H1 (cell line): ENCODE data around the gene MBP. TPM values are rescaled to one million over a fixed set of nuclear protein-coding genes. Genes with fewer than 3 reads are reported as not detected.
A peak's percentile ranks its signal among the peaks of the same experiment; 100 is the strongest.

Source experiments
- CTCF ChIA-PET: fragments of 300-600 bp; sonication (Branson Sonifier 250); formaldehyde crosslinking; loops from one replicate; lab custom pipeline; 2021; ENCODE audit not compliant: partially characterized antibody; lab: Charles Lee
- POLR2A ChIA-PET: fragments of 300-600 bp; sonication (Branson Sonifier 250); formaldehyde crosslinking; loops from one replicate; lab custom pipeline; 2021; ENCODE audit warnings: inconsistent platforms; ENCODE audit not compliant: partially characterized antibody; lab: Charles Lee
- DNase-seq, 2 experiments: peaks; one replicate each; pipeline versions ENCODE4 v3.0.0 to v3.0.0-alpha.2; 2010 to 2022; ENCODE audit warnings: low spot score in 2 of 2, low read depth in 1 of 2, mixed read lengths in 1 of 2
- FAIRE-seq: peaks from 2 replicates; lab custom pipeline; 2011; peaks lifted over from hg19 to GRCh38; lab: Jason Lieb, UNC
- H2AFZ ChIP-seq: 2 replicates; pipeline ENCODE4 v1.8.1; 2012; ENCODE audit warnings: low read length, inconsistent platforms
- H2AK5ac ChIP-seq: 2 replicates; pipeline ENCODE4 v1.6.1; 2013; ENCODE audit warnings: low read depth, low read length
- H2BK120ac ChIP-seq: replicated peaks from 2 replicates; pipeline ENCODE3; 2013; ENCODE audit warnings: low read depth, low read length, inconsistent platforms
- H2BK12ac ChIP-seq: 2 replicates; pipeline ENCODE4 v1.6.1; 2013; ENCODE audit warnings: low read depth, low read length
- H2BK15ac ChIP-seq: 2 replicates; pipeline ENCODE4 v1.6.1; 2013; ENCODE audit warnings: low read length
- H2BK20ac ChIP-seq: 2 replicates; pipeline ENCODE4 v1.6.1; 2013; ENCODE audit warnings: low read length
- H2BK5ac ChIP-seq: 2 replicates; pipeline ENCODE4 v1.6.1; 2013; ENCODE audit warnings: low read depth, low read length
- H3K14ac ChIP-seq: 2 replicates; pipeline ENCODE4 v1.6.1; 2013; ENCODE audit warnings: inconsistent platforms; ENCODE audit not compliant: insufficient read length
- H3K18ac ChIP-seq: 2 replicates; pipeline ENCODE4 v1.6.1; 2013; ENCODE audit warnings: low read length; ENCODE audit errors: extremely low read depth
- H3K23ac ChIP-seq: 2 replicates; pipeline ENCODE4 v1.6.1; 2013; ENCODE audit warnings: inconsistent platforms; ENCODE audit not compliant: insufficient read length
- H3K23me2 ChIP-seq: 2 replicates; pipeline ENCODE4 v1.6.1; 2013; ENCODE audit warnings: low read depth, low read length
- H3K27ac ChIP-seq: 2 replicates; pipeline ENCODE4 v1.6.1; 2011; ENCODE audit warnings: low read depth, low read length, inconsistent platforms
- H3K27me3 ChIP-seq, 4 experiments: replicated peaks in 1 of 4; 1 replicate in 1 of 4; 2 replicates in 3 of 4; pipeline versions ENCODE4 v1.6.1 to v1.8.1; 2011 to 2013; ENCODE audit warnings: low read length in 3 of 4, mild to moderate bottlenecking in 3 of 4, inconsistent platforms in 2 of 4, mixed read lengths in 2 of 4, moderate library complexity in 1 of 4; ENCODE audit not compliant: control insufficient read depth in 3 of 4, insufficient read depth in 3 of 4; ENCODE audit errors: extremely low read depth in 1 of 4
- H3K36me3 ChIP-seq, 4 experiments: 2 replicates each; pipeline versions ENCODE4 v1.6.1 to v1.8.1; 2011 to 2013; ENCODE audit warnings: mild to moderate bottlenecking in 4 of 4, low read length in 3 of 4, moderate library complexity in 2 of 4, control low read depth in 1 of 4, inconsistent platforms in 1 of 4; ENCODE audit not compliant: insufficient read depth in 4 of 4, control insufficient read depth in 2 of 4
- H3K4ac ChIP-seq: replicated peaks from 2 replicates; pipeline ENCODE3; 2013; ENCODE audit warnings: low read length, low read depth, mixed read lengths, inconsistent platforms; ENCODE audit not compliant: insufficient read length
- H3K4me1 ChIP-seq, 4 experiments: replicated peaks in 1 of 4; 1 replicate in 1 of 4; 2 replicates in 3 of 4; pipeline versions ENCODE4 v1.6.1 to v1.8.1; 2011 to 2013; ENCODE audit warnings: low read length in 3 of 4, inconsistent platforms in 2 of 4, mixed read lengths in 1 of 4; ENCODE audit not compliant: insufficient read depth in 4 of 4, control insufficient read depth in 3 of 4
- H3K4me2 ChIP-seq, 2 experiments: 2 replicates each; pipeline versions ENCODE4 v1.6.1 to v1.8.1; 2011 to 2013; ENCODE audit warnings: low read depth in 2 of 2, low read length in 2 of 2, control low read depth in 1 of 2, inconsistent platforms in 1 of 2, mild to moderate bottlenecking in 1 of 2; ENCODE audit not compliant: insufficient read depth in 1 of 2
- H3K4me3 ChIP-seq, 4 experiments: fragments of 200-600, 300-600 bp in 1 of 4; sonication (generic), shearing (Covaris generic), sonication (Bioruptor Twin) in 1 of 4; 2 replicates each; pipeline versions ENCODE4 v1.5.1 to v1.8.1; 2011 to 2016; ENCODE audit warnings: low read length in 4 of 4, low read depth in 3 of 4, control low read depth in 2 of 4, inconsistent platforms in 2 of 4, mild to moderate bottlenecking in 2 of 4, mixed read lengths in 1 of 4, moderate library complexity in 1 of 4; ENCODE audit not compliant: insufficient read depth in 2 of 4; ENCODE audit errors: extremely low read depth in 1 of 4
- H3K56ac ChIP-seq: replicated peaks from 2 replicates; pipeline ENCODE3; 2013; ENCODE audit warnings: low read depth, mild to moderate bottlenecking, mixed read lengths, low read length, inconsistent platforms; ENCODE audit not compliant: insufficient read length
- H3K79me1 ChIP-seq: 2 replicates; pipeline ENCODE4 v1.6.1; 2013; ENCODE audit warnings: low read depth, low read length, control low read depth
- H3K79me2 ChIP-seq, 2 experiments: 2 replicates each; pipeline versions ENCODE4 v1.6.1 to v1.8.1; 2012 to 2013; ENCODE audit warnings: low read length in 2 of 2, mild to moderate bottlenecking in 2 of 2, inconsistent platforms in 1 of 2; ENCODE audit not compliant: insufficient read depth in 2 of 2, control insufficient read depth in 1 of 2
- H3K9ac ChIP-seq, 4 experiments: replicated peaks in 1 of 4; 1 replicate in 1 of 4; 2 replicates in 3 of 4; pipeline versions ENCODE4 v1.6.1 to v1.8.1; 2011 to 2013; ENCODE audit warnings: low read depth in 3 of 4, low read length in 3 of 4, control low read depth in 2 of 4, mild to moderate bottlenecking in 2 of 4, moderate library complexity in 2 of 4, inconsistent platforms in 1 of 4; ENCODE audit errors: extremely low read depth in 1 of 4
- H3K9me3 ChIP-seq, 2 experiments: 2 replicates each; pipeline versions ENCODE4 v1.6.1 to v1.8.1; 2012 to 2013; ENCODE audit warnings: mild to moderate bottlenecking in 2 of 2, moderate library complexity in 2 of 2, control low read depth in 1 of 2, inconsistent platforms in 1 of 2, low read depth in 1 of 2, low read length in 1 of 2, mixed read lengths in 1 of 2; ENCODE audit not compliant: insufficient read depth in 2 of 2
- H4K20me1 ChIP-seq, 2 experiments: replicated peaks in 1 of 2; 2 replicates each; pipeline versions ENCODE3 to v1.8.1; 2011 to 2013; ENCODE audit warnings: inconsistent platforms in 2 of 2, low read length in 2 of 2, mild to moderate bottlenecking in 1 of 2; ENCODE audit not compliant: insufficient read depth in 2 of 2, control insufficient read depth in 1 of 2
- H4K5ac ChIP-seq: 2 replicates; pipeline ENCODE4 v1.6.1; 2013; ENCODE audit warnings: low read length, low read depth, mixed read lengths, inconsistent platforms; ENCODE audit not compliant: insufficient read length
- H4K8ac ChIP-seq: 2 replicates; pipeline ENCODE4 v1.8.0; 2013; ENCODE audit warnings: mild to moderate bottlenecking, moderate library complexity, low read length, inconsistent platforms; ENCODE audit not compliant: insufficient read depth; ENCODE audit errors: extremely low read depth
- H4K91ac ChIP-seq: replicated peaks from 2 replicates; pipeline ENCODE3; 2013; ENCODE audit warnings: low read length, mixed read lengths, inconsistent platforms; ENCODE audit not compliant: insufficient read length
- BACH1 ChIP-seq: IDR thresholded peaks from 2 replicates; pipeline ENCODE4 v1.6.1; 2012; ENCODE audit warnings: low read length, improper control_type of control experiment
- KDM5A ChIP-seq: fragments of 200-600 bp; IDR thresholded peaks from 2 replicates; pipeline ENCODE4 v1.7.1; 2012; ENCODE audit warnings: mild to moderate bottlenecking, low read length, inconsistent platforms, mixed read lengths
- RBBP5 ChIP-seq: IDR thresholded peaks from 2 replicates; pipeline ENCODE4 v1.7.1; 2012; ENCODE audit warnings: low read depth, mild to moderate bottlenecking, inconsistent platforms, low read length, moderate library complexity, borderline replicate concordance
- WGBS, 2 experiments: shearing (Covaris generic) in 1 of 2; methylation state at CpG; one replicate each; pipeline versions ENCODE4 v1.1.6 to v1.1.7; 2013 to 2015; ENCODE audit warnings: low lambda C conversion rate in 2 of 2, mixed read lengths in 2 of 2, inconsistent platforms in 1 of 2, low coverage in 1 of 2, missing lambda C conversion rate in 1 of 2; ENCODE audit not compliant: insufficient replicate concordance in 2 of 2, insufficient coverage in 1 of 2, insufficient read length in 1 of 2; ENCODE audit errors: extremely low coverage in 1 of 2, missing lambda C conversion rate in 1 of 2; 5-methylcytosine and 5-hydroxymethylcytosine counted together
- polyA plus RNA-seq, 7 experiments: library from polyadenylated mRNA; depleted of rRNA in 3 of 7; stranded (reverse) in 5 of 7; unstranded in 2 of 7; fragments of >200 nt in 5 of 7; fragments of 200-250 nt in 2 of 7; gene quantifications; 1 replicate in 5 of 7; 2 replicates in 1 of 7; 4 replicates in 1 of 7; pipeline versions ENCODE4 v1.2.1 to v1.2.3, GENCODE V29; 2011 to 2013; ENCODE audit warnings: missing spikeins in 2 of 7, mixed read lengths in 2 of 7
- total RNA-seq: library from RNA; stranded (reverse); fragmentation: NEBNext Ultra II Directional; extraction: Animal tissue kit (Norgen Biotek cat#: 25700); gene quantifications from 2 replicates; pipeline ENCODE4 v1.2.1, GENCODE V29; 2021
- TF ChIP-seq, protein P1 (sequence below): IDR thresholded peaks from 2 replicates; pipeline ENCODE4 v1.6.1; 2011; ENCODE audit warnings: low read length, improper control_type of control experiment

The MBP gene
- total and polyA plus RNA-seq, 2 of the 8 experiments (the other 6 are each of a cell fraction or from before 2014, with no cell fraction given): 7.7 to 19.2 TPM

DNA sequence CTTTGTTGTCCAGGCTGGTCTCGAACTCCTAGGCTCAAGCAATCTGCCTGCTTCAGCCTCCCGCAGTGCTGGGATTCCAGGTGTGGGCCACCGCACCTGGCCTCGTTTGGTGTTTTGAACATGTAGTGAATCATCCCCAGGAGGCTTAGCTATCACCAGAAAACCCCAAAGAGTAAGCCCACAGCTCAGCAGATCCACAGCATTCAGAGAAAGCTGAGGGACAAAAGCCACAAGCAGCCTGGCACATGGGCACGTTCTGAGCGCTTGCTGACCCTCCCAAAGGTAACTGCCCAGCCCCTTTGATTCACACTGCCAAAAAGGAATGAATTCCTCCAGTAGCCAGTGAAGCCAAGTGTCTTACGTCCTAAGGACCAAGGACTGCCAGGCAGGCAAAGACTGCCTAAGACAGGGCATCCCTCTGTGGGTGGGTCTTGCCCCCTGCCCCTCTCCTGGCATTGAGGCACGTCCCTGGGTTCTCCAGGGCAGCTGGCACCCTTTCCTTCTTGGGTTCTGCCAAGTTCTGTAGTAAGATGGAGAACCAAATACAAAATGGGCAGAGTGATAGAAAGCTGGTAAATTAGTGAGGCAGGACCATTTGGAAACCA, 31.7 kb downstream of the MBP start:
- 83% methylated on average over 8 of the region's 8 CpGs; no CpG with 5 or more reads in 1 of the 2 experiments for WGBS, 2 experiments
- H3K27ac ChIP-seq: no peak overlapping the region
- H2BK12ac ChIP-seq: peak overlapping the region; percentile 45; the same call in 1 of the 2 replicates
- no peak overlapping the region for H3K56ac ChIP-seq
- no peak overlapping the region for H3K4ac ChIP-seq
- H2AFZ ChIP-seq: no peak overlapping the region
- no peak overlapping the region for H2BK120ac ChIP-seq
- H2AK5ac ChIP-seq: no peak overlapping the region
- no peak overlapping the region for H3K14ac ChIP-seq
- FAIRE-seq (no peak), DNase-seq (no peak)
- H4K8ac ChIP-seq: no peak overlapping the region
- peak overlapping the region; percentile 38 for H4K91ac ChIP-seq
- no peak overlapping the region for H3K9ac ChIP-seq
- 0 out of 2 replicates have a peak overlapping the region, but pooled peaks have one; percentile 14 for H2BK20ac ChIP-seq
- H3K23me2 ChIP-seq: no peaks in the 10 kb centered on the region
- no peaks in the 10 kb centered on the region for H3K79me1 ChIP-seq
- H3K9me3 ChIP-seq: no peaks in the 10 kb centered on the region
- no peaks in the 10 kb centered on the region for H3K36me3 ChIP-seq
- H4K20me1 ChIP-seq: no peaks in the 10 kb centered on the region
- peak overlapping the region; percentile 16; the same call in 1 of the 2 replicates for H2BK15ac ChIP-seq
- H3K79me2 ChIP-seq: no peaks in the 10 kb centered on the region
- H4K5ac ChIP-seq: no peak overlapping the region
- H3K4me1 ChIP-seq: peaks cover 11 to 39% (median 20%) of the 10 kb centered on the region in 4 experiments
- no peaks in the 10 kb centered on the region for H3K27me3 ChIP-seq
- no peak overlapping the region for H3K4me3 ChIP-seq
- peak overlapping the region; percentile 12; the same call in 1 of the 2 replicates for H2BK5ac ChIP-seq
- POLR2A ChIA-PET: interaction anchor here (0.7 to 1.5 kb wide), 2 partner anchors 23 to 49 kb away, joined by 3 to 4 read pairs; no protein-coding TSS in a partner anchor
- no peak overlapping the region for H3K4me2 ChIP-seq
- CTCF ChIA-PET: interaction anchor here (1.6 kb wide), 1 partner anchor 35 kb away, joined by 3 read pairs; no protein-coding TSS in a partner anchor
- TF ChIP-seq RBBP5: no peak
- TF ChIP-seq, protein P1, sequence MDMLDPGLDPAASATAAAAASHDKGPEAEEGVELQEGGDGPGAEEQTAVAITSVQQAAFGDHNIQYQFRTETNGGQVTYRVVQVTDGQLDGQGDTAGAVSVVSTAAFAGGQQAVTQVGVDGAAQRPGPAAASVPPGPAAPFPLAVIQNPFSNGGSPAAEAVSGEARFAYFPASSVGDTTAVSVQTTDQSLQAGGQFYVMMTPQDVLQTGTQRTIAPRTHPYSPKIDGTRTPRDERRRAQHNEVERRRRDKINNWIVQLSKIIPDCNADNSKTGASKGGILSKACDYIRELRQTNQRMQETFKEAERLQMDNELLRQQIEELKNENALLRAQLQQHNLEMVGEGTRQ: no peak
- no peak for TF ChIP-seq BACH1
- TF ChIP-seq KDM5A: no peak
- H3K18ac ChIP-seq: no peak overlapping the region
- no peak overlapping the region for H3K23ac ChIP-seq
